A549 treated with AZD2906 at 1 μM for 4 hours (cell line): ENCODE measurements around the gene TIMM13. TPM values are rescaled to one million over a fixed set of nuclear protein-coding genes. Genes with fewer than 3 reads are reported as not detected.

Experiments
- total RNA-seq: library from RNA; stranded (reverse); fragments of 200-300 nt; extraction: Qiagen RNA extraction; gene quantifications from 5 replicates; pipeline ENCODE4 v1.2.3, GENCODE V29; 2022

TIMM13 gene
- 48.6 to 139 TPM (median 122 TPM) in 5 replicates for total RNA-seq

GRCh38 chr19:2427429-2428320, at the start of gene TIMM13:
TIMM13 (minus strand) TSS chr19:2427586; CDS start chr19:2427533, 53 bp downstream.

GRCh38 chr19:2475702-2476450, 48.5 kb upstream of the TIMM13 start, which contains the start of gene GADD45B:
GADD45B (plus strand) TSS chr19:2476127; CDS start chr19:2476359, 232 bp downstream.

Other genes with a start within 250 kb of the TIMM13 start
- gene PLEKHJ1, start 191.3 kb downstream of the TIMM13 start, total RNA-seq = 41.4 to 62.2 TPM (median 59.5 TPM) in 5 replicates
- gene SF3A2, start 190.8 kb downstream of the TIMM13 start, total RNA-seq = 70.5 to 76.5 TPM (median 73.0 TPM) in 5 replicates
- 4.6 to 18.6 TPM (median 14.0 TPM) in 5 replicates for gene AMH, start 178.3 kb downstream of the TIMM13 start, total RNA-seq
- 0.64 to 0.87 TPM (median 0.82 TPM) in 5 replicates for gene JSRP1, start 171.2 kb downstream of the TIMM13 start, total RNA-seq
- gene PEAK3, start 145.4 kb downstream of the TIMM13 start, total RNA-seq = 0.17 to 0.39 TPM (median 0.28 TPM) in 5 replicates
- 0.04 to 0.06 TPM (median 0.05 TPM) in 5 replicates for gene LINGO3, start 119.4 kb downstream of the TIMM13 start, total RNA-seq
- 121 to 155 TPM (median 151 TPM) in 5 replicates for gene LSM7, start 99.0 kb downstream of the TIMM13 start, total RNA-seq
- 13.9 to 24.1 TPM (median 19.9 TPM) in 5 replicates for gene SPPL2B, start 98.9 kb downstream of the TIMM13 start, total RNA-seq
- 0.16 TPM in 1 of 5 replicates, not detected in the others for gene TMPRSS9, start 67.3 kb downstream of the TIMM13 start, total RNA-seq
- 65.5 to 84.6 TPM (median 76.3 TPM) in 5 replicates for gene LMNB2, start 29.4 kb upstream of the TIMM13 start, total RNA-seq
- 97.0 to 127 TPM (median 119 TPM) in 5 replicates for gene GADD45B, start 48.5 kb upstream of the TIMM13 start, total RNA-seq